KBM-7 (cell line): Measurements from ENCODE around the gene OR52R1.
"Not testable (repeated sequence)": the region's sequence is repeated elsewhere in the genome, so short reads cannot be mapped to it uniquely, and the experiment has no call there.

ENCODE experiments used
- DNase-seq: peaks from one replicate; pipeline ENCODE4 v3.0.0-alpha.2; 2015
- in situ Hi-C: fragments of 300-500 bp; cut with MboI; formaldehyde crosslinking; loops from 2 replicates; pipeline ENCODE4 v1.14.3; 2020; ENCODE audit warnings: low sequenced_read_pairs, low pct_unique_long_range_greater_than_20kb, mixed read lengths

The OR52R1 gene

GRCh38 chr11:4804280-4804679 is at the start of gene OR52R1:
OR52R1 (minus strand) TSS chr11:4804380; CDS start chr11:4804380, 0 bp downstream.
- no peak for DNase-seq
- in situ Hi-C loops: no loop called here

- in situ Hi-C loops: no loop called here
- DNase-seq: no peak
Observed at GRCh38 chr11:4851033-4851432, 46.9 kb upstream of the OR52R1 start.

GRCh38 chr11:4848908-4849532 is 44.8 kb upstream of the OR52R1 start, which contains the start of gene OR51S1:
OR51S1 (minus strand) TSS chr11:4849208; CDS start chr11:4849208, 0 bp downstream.
- no peak for DNase-seq

GRCh38 chr11:4839851-4840549 is 35.8 kb upstream of the OR52R1 start:
- in situ Hi-C loops: no loop called here
- DNase-seq: no peak

More at GRCh38 chr11:4848908-4849532, 44.8 kb upstream of the OR52R1 start, which contains the start of gene OR51S1:
- in situ Hi-C loops: no loop called here

GRCh38 chr11:4830909-4831308 is 26.7 kb upstream of the OR52R1 start:
- DNase-seq: no peak
- in situ Hi-C loops: no loop called here

GRCh38 chr11:4830346-4830745 is 26.2 kb upstream of the OR52R1 start:
- DNase-seq: no peak
- in situ Hi-C loops: no loop called here

GRCh38 chr11:4826425-4826824 is 22.2 kb upstream of the OR52R1 start:
- in situ Hi-C loops: no loop called here
- no peak for DNase-seq

- in situ Hi-C loops: no loop called here
Observed at GRCh38 chr11:4825132-4825531, 21.0 kb upstream of the OR52R1 start.

GRCh38 chr11:4821021-4821420 is 16.8 kb upstream of the OR52R1 start, which contains the start of gene OR51F2:
OR51F2 (plus strand) TSS chr11:4821321; CDS start chr11:4821422, 101 bp downstream.
- in situ Hi-C loops: no loop called here
- DNase-seq: no peak

More at GRCh38 chr11:4825132-4825531, 21.0 kb upstream of the OR52R1 start:
- no peak for DNase-seq

GRCh38 chr11:4809246-4809645 is 5.1 kb upstream of the OR52R1 start:
- DNase-seq: no peak
- in situ Hi-C loops: no loop called here

- in situ Hi-C loops: no loop called here
- no peak for DNase-seq
Observed at GRCh38 chr11:4808476-4808875, 4.3 kb upstream of the OR52R1 start.

- DNase-seq, in situ Hi-C loops: not testable (repeated sequence)
Observed at GRCh38 chr11:4801316-4801715, 2.9 kb downstream of the OR52R1 start.

GRCh38 chr11:4798427-4799183 is 5.6 kb downstream of the OR52R1 start:
- in situ Hi-C loops: no loop called here
- DNase-seq: no peak

GRCh38 chr11:4797206-4797605 is 7.0 kb downstream of the OR52R1 start:
- in situ Hi-C loops: no loop called here
- DNase-seq: no peak

- in situ Hi-C loops: no loop called here
- DNase-seq: no peak
Observed at GRCh38 chr11:4782454-4782853, 21.7 kb downstream of the OR52R1 start.

- DNase-seq: no peak
- in situ Hi-C loops: no loop called here
Observed at GRCh38 chr11:4769838-4770237, 34.3 kb downstream of the OR52R1 start, which contains the start of gene OR51F1. OR51F1 (minus strand) TSS chr11:4769938; CDS start chr11:4769938, 0 bp downstream.

GRCh38 chr11:4768094-4768493 is 36.1 kb downstream of the OR52R1 start:
- no peak for DNase-seq
- in situ Hi-C loops: no loop called here

- in situ Hi-C loops: no loop called here
- DNase-seq: no peak
Observed at GRCh38 chr11:4766420-4767043, 37.6 kb downstream of the OR52R1 start.

- DNase-seq: no peak
- in situ Hi-C loops: no loop called here
Observed at GRCh38 chr11:4763096-4763495, 41.1 kb downstream of the OR52R1 start.
